KMS-11 (cell line): Measurements from ENCODE around the gene CHD5.

Experiments
- H2AFZ ChIP-seq: fragments of 200-600 bp; sonication (generic); 2 replicates; pipeline ENCODE4 v1.6.1; 2016; ENCODE audit warnings: antibody characterized with exemption, mixed run types, low read depth
- H3K27ac ChIP-seq: fragments of 200-600 bp; sonication (generic); 2 replicates; pipeline ENCODE4 v1.6.1; 2016; ENCODE audit warnings: mild to moderate bottlenecking, mixed run types
- H3K27me3 ChIP-seq: fragments of 200-600 bp; sonication (generic); 2 replicates; pipeline ENCODE4 v1.6.1; 2017; ENCODE audit warnings: mild to moderate bottlenecking, low read depth, mixed run types, moderate library complexity; ENCODE audit not compliant: insufficient read depth
- H3K36me3 ChIP-seq: fragments of 200-600 bp; sonication (generic); 2 replicates; pipeline ENCODE4 v1.6.1; 2017; ENCODE audit warnings: mild to moderate bottlenecking, mixed run types; ENCODE audit not compliant: insufficient read depth
- H3K4me1 ChIP-seq: fragments of 200-600 bp; sonication (generic); 2 replicates; pipeline ENCODE4 v1.6.1; 2016; ENCODE audit warnings: mild to moderate bottlenecking, low read depth, mixed run types; ENCODE audit not compliant: poor library complexity, severe bottlenecking
- H3K4me2 ChIP-seq: fragments of 200-600 bp; sonication (generic); 2 replicates; pipeline ENCODE4 v1.7.0; 2016; ENCODE audit warnings: mild to moderate bottlenecking, mixed run types
- H3K4me3 ChIP-seq: fragments of 200-600 bp; sonication (generic); IDR thresholded peaks from 2 replicates; pipeline ENCODE4 v1.6.1; 2017; ENCODE audit warnings: low read depth, low read length, mixed read lengths; ENCODE audit not compliant: insufficient read depth
- H3K79me2 ChIP-seq: fragments of 200-600 bp; sonication (generic); 2 replicates; pipeline ENCODE4 v1.6.1; 2016; ENCODE audit warnings: low read depth, mixed run types; ENCODE audit not compliant: insufficient read depth
- H3K9ac ChIP-seq: fragments of 200-600 bp; sonication (generic); 2 replicates; pipeline ENCODE4 v1.6.1; 2016; ENCODE audit warnings: mild to moderate bottlenecking, mixed run types
- H4K20me1 ChIP-seq: fragments of 200-600 bp; sonication (generic); 2 replicates; pipeline ENCODE4 v1.6.1; 2016; ENCODE audit warnings: mild to moderate bottlenecking, mixed run types; ENCODE audit not compliant: insufficient read depth
- TF ChIP-seq, protein P1 (sequence below): fragments of 200-600 bp; sonication (generic); conservative IDR thresholded peaks from 2 replicates; pipeline ENCODE4 v1.6.1; 2017; ENCODE audit warnings: low read depth, mild to moderate bottlenecking, antibody characterized with exemption, low read length, moderate library complexity, mixed read lengths

CHD5 gene

DNA sequence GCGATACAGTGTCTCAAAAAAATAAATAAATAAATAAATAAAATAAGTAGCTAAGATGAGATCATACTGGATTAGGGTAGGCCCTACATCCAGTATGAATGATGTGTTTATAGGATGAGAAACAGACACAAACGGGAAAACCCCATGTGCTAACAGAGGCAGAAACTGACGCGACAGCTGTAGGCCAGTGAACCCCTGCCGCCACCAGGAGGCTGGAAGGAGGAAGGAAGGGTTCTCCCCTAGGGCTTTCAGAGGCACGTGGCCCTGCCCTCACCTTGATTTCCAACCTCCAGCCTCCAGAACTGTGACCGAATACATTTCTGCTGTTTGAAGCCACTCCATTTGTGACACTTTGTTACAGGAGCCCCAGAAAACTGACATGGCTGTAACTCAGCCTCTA lies 38.5 kb downstream of the CHD5 start:
- no peak overlapping the region for H3K9ac ChIP-seq
- H4K20me1 ChIP-seq, result no peaks in the 10 kb centered on the region
- no peak overlapping the region for H3K4me2 ChIP-seq
- H3K36me3 ChIP-seq, result no peaks in the 10 kb centered on the region
- H3K27me3 ChIP-seq, result peaks cover 95% of the 10 kb centered on the region
- H3K4me3 ChIP-seq, result no peak overlapping the region
- TF ChIP-seq, protein P1, sequence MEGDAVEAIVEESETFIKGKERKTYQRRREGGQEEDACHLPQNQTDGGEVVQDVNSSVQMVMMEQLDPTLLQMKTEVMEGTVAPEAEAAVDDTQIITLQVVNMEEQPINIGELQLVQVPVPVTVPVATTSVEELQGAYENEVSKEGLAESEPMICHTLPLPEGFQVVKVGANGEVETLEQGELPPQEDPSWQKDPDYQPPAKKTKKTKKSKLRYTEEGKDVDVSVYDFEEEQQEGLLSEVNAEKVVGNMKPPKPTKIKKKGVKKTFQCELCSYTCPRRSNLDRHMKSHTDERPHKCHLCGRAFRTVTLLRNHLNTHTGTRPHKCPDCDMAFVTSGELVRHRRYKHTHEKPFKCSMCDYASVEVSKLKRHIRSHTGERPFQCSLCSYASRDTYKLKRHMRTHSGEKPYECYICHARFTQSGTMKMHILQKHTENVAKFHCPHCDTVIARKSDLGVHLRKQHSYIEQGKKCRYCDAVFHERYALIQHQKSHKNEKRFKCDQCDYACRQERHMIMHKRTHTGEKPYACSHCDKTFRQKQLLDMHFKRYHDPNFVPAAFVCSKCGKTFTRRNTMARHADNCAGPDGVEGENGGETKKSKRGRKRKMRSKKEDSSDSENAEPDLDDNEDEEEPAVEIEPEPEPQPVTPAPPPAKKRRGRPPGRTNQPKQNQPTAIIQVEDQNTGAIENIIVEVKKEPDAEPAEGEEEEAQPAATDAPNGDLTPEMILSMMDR, result 0 out of 2 replicates have a peak, but pooled peaks have one; percentile 35
- no peaks in the 10 kb centered on the region for H3K79me2 ChIP-seq
- no peak overlapping the region for H2AFZ ChIP-seq
- no peak overlapping the region for H3K27ac ChIP-seq
- no peaks in the 10 kb centered on the region for H3K4me1 ChIP-seq

DNA sequence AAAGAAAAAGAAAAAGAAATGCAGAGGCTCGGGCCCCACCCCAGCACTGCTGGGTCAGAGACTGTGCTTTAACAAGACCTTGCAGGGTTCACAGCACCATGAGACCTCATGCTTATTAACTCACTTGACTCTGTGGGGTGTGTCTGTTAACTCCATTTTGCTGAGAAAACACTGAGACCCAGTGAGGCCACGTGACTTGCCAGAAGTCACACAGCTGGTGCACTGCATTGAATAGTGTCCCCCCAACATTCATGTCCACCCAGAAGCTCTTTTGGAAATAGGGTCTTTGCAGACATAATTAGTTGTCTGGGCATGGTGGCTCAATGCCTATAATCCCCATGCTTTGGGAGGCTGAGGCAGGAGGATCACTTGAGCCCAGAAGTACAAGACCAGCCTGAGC lies 39.7 kb downstream of the CHD5 start:
- Histone ChIP-seq H2AFZ (no peak overlapping the region), H3K79me2 (no peaks in the 10 kb centered on the region), H3K27ac (no peak overlapping the region), H3K27me3 (peaks cover 95% of the 10 kb centered on the region), H3K36me3 (no peaks in the 10 kb centered on the region), H3K9ac (no peak overlapping the region), H3K4me3 (no peak overlapping the region), H3K4me1 (no peaks in the 10 kb centered on the region), H3K4me2 (no peak overlapping the region), H4K20me1 (no peaks in the 10 kb centered on the region)
- TF ChIP-seq, protein P1, result no peak

DNA sequence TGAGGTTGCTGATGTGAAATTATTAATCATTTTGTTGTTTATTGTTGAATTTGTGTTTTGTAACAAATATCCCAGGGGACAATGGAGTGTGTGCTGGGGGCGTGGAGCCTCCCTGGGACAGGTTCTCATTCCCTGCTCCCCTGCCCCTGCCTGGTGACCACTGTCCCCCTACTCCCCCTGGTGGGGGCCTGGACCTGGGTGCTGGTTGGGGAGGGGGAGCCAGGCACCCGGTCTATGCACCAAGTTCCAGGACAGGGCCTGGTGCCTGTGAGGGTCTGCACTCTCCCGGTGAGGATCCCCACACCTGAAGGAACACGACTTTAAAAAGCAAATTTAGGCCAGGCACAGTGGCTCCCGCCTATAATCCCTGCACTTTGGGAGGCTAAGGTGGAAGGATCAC lies 42.4 kb downstream of the CHD5 start:
- Histone ChIP-seq H3K36me3 (no peaks in the 10 kb centered on the region), H3K4me1 (no peaks in the 10 kb centered on the region), H3K4me3 (no peak overlapping the region), H3K79me2 (no peaks in the 10 kb centered on the region), H3K27ac (no peak overlapping the region), H3K27me3 (peaks cover 95% of the 10 kb centered on the region), H3K4me2 (no peak overlapping the region), H3K9ac (no peak overlapping the region), H2AFZ (no peak overlapping the region), H4K20me1 (no peaks in the 10 kb centered on the region)
- TF ChIP-seq, protein P1, result no peak

DNA sequence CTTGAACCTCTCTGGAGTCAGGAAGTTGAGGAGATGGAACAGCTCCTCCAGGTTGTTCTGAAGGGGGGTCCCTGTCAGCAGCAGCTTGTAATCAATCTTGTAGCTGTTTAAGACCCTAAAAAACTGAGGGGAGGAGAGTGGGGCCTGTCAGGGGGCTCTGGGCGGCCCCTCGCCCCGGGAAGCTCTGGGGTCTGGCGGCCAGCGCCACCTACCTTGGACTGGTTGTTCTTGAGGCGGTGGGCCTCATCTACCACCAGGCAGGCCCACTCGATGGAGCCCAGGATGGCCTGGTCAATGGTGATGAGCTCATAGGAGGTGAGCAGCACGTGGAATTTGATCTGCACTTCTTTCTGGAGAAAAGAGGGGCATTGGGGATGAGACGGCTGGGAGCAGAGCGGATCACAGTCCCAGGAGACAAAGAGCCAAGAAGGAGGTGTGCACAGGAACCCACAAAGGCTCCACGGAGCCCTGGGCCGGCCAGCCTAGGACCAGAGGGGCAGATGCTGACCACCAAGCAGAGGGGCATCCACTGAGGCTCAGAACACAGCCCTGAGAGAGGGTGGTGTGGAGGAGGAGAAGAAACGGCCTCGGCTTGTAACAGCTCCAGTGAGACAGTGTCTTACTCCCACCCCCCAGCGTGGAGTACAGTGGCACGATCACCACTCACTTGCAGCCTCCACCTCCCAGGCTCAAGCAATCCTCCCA lies 43.5 kb downstream of the CHD5 start:
- Histone ChIP-seq H3K4me3 (no peak overlapping the region), H3K27me3 (peaks cover 95% of the 10 kb centered on the region), H2AFZ (no peak overlapping the region), H3K27ac (no peak overlapping the region), H3K4me2 (no peak overlapping the region), H3K79me2 (no peaks in the 10 kb centered on the region), H3K4me1 (no peaks in the 10 kb centered on the region), H3K9ac (no peak overlapping the region), H4K20me1 (no peaks in the 10 kb centered on the region), H3K36me3 (no peaks in the 10 kb centered on the region)
- TF ChIP-seq, protein P1, result no peak
